Mammary epithelial cell (primary cell): ENCODE measurements around the gene ATXN2.

Experiments used
- CTCF ChIP-seq, 2 donors: IDR thresholded peaks in 1 of 2; conservative IDR thresholded peaks in 1 of 2; 2 replicates each; pipeline ENCODE4 v1.5.1; 2011 to 2012; ENCODE audit warnings: inconsistent platforms in 2 of 2, low read length in 2 of 2, mild to moderate bottlenecking in 2 of 2, control low read depth in 1 of 2, low read depth in 1 of 2; ENCODE audit not compliant: insufficient read depth in 1 of 2; ENCODE audit errors: extremely low read depth in 1 of 2
- EZH2 ChIP-seq: IDR thresholded peaks from 2 replicates; pipeline ENCODE4 v1.6.1; 2012; ENCODE audit warnings: low read length, inconsistent platforms, borderline replicate concordance

DNA sequence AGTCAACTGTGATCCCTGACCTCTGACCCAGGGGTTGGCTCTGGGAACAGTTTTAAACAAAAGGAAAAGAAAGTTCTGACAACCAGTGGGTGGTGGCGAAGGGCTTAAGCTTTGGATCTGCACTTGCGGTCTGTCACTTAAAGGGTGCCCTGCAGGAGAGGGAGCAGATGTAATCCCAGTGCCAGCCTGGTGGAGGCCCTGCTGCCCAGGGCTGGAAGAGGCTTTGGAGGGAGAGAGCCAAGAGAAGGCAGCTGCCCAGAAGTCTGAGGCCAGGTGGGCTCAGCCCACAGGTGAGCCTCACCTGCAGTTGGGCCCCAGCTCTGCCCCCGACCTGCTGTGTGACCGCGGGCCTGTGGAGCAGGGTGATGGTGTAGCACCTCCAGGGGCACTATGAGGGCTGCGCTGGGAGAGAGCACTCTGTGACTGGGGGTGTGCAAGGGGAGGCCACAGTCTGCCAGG lies 174.3 kb downstream of the ATXN2 start:
- no peak for TF ChIP-seq CTCF (conservative IDR thresholded peaks at IDR 0.05 in 1 of 2, IDR thresholded peaks at IDR 0.05 in 1 of 2; ENCODE audit: extremely low read depth in 1 of 2, insufficient read depth in 1 of 2, low read depth in 1 of 2, low read length in 2 of 2)
- no peak for TF ChIP-seq EZH2
